K562 (cell line): ENCODE results near the gene GRHPR. TPM values are rescaled to one million over a fixed set of nuclear protein-coding genes. Genes with fewer than 3 reads are reported as not detected.
A peak's percentile ranks its signal among the peaks of the same experiment; 100 is the strongest.

Experiments
- ATF2 ChIP-seq: sonication (generic); formaldehyde crosslinking; IDR thresholded peaks from 2 replicates; pipeline ENCODE4 v1.8.1; 2022; ENCODE audit warnings: missing genetic modification reagents
- GTF2E2 ChIP-seq: fragments of 200-800 bp; sonication (Bioruptor generic); IDR thresholded peaks from 2 replicates; pipeline ENCODE4 v1.6.1; 2016; ENCODE audit warnings: missing genetic modification characterization, missing compliant biosample characterization
- HDAC2 ChIP-seq: fragments of 450-650 bp; IDR thresholded peaks from 2 replicates; pipeline ENCODE4 v1.6.1; 2016; ENCODE audit warnings: mild to moderate bottlenecking
- HES1 ChIP-seq: fragments of 450-650 bp; IDR thresholded peaks from 2 replicates; pipeline ENCODE4 v1.6.1; 2016; ENCODE audit warnings: low read depth, mild to moderate bottlenecking, moderate library complexity
- HMG20A ChIP-seq: fragments of 450-650 bp; formaldehyde crosslinking; conservative IDR thresholded peaks from 2 replicates; pipeline ENCODE4 v1.4.0; 2020; ENCODE audit warnings: mild to moderate bottlenecking, mixed read lengths
- MAX ChIP-seq: sonication (generic); formaldehyde crosslinking; IDR thresholded peaks from 2 replicates; pipeline ENCODE4 v1.9.0; 2022; ENCODE audit warnings: mild to moderate bottlenecking, missing genetic modification reagents
- MAZ ChIP-seq, 2 experiments: fragments of 450-650 bp in 1 of 2; sonication (generic) in 1 of 2; formaldehyde crosslinking; IDR thresholded peaks in 1 of 2; conservative IDR thresholded peaks in 1 of 2; 2 replicates each; pipeline versions ENCODE4 v1.4.0 to v1.5.0; 2020; ENCODE audit warnings: mild to moderate bottlenecking in 1 of 2, missing genetic modification reagents in 1 of 2
- PURB ChIP-seq: sonication (generic); formaldehyde crosslinking; IDR thresholded peaks from 2 replicates; pipeline ENCODE4 v1.9.0; 2021; ENCODE audit warnings: low read depth, mild to moderate bottlenecking, missing genetic modification reagents
- RCOR1 ChIP-seq, 2 experiments: IDR thresholded peaks; 2 replicates each; pipeline ENCODE4 v1.6.1; 2012; ENCODE audit warnings: low read depth in 2 of 2, low read length in 2 of 2, borderline replicate concordance in 1 of 2, improper control_type of control experiment in 1 of 2
- REST ChIP-seq, 2 experiments: fragments of 450-650 bp; formaldehyde crosslinking in 1 of 2; IDR thresholded peaks; 2 replicates each; pipeline versions ENCODE4 v1.4.0 to v1.6.1; 2014 to 2020; ENCODE audit warnings: mild to moderate bottlenecking in 2 of 2, borderline replicate concordance in 1 of 2, low read depth in 1 of 2
- TAF7 ChIP-seq: fragments of 450-650 bp; IDR thresholded peaks from 2 replicates; pipeline ENCODE4 v1.6.1; 2016; ENCODE audit warnings: missing genetic modification characterization, missing compliant biosample characterization
- ZNF655 ChIP-seq: fragments of 250-450 bp; sonication (Bioruptor Pico); IDR thresholded peaks from 2 replicates; pipeline ENCODE4 v1.5.0; 2021
- ZNF699 ChIP-seq: fragments of 250-450 bp; sonication (Bioruptor Pico); IDR thresholded peaks from 2 replicates; pipeline ENCODE4 v1.8.0; 2021; ENCODE audit warnings: mild to moderate bottlenecking, moderate library complexity; ENCODE audit not compliant: insufficient replicate concordance
- ZSCAN29 ChIP-seq: fragments of 450-650 bp; IDR thresholded peaks from 2 replicates; pipeline ENCODE4 v1.6.1; 2017
- polyA plus RNA-seq, 8 experiments: library from polyadenylated mRNA; depleted of rRNA in 4 of 8; stranded (reverse) in 5 of 8; unstranded in 3 of 8; fragments of >200 nt; fragmentation: Nextera tagmentation in 2 of 8; fragmentation: Illumina TruSeq in 1 of 8; extraction: Ambion mirVana in 2 of 8; extraction: Trizol in 1 of 8; gene quantifications; 2 replicates each; pipeline versions ENCODE4 v1.2.1 to v1.2.3, GENCODE V29; 2011 to 2014; ENCODE audit warnings: inconsistent platforms in 1 of 8, missing spikeins in 1 of 8
- total RNA-seq, 7 experiments: library from RNA; depleted of rRNA in 6 of 7; stranded (reverse); fragments of >200 nt in 6 of 7; fragmentation: Illumina TruSeq in 2 of 7; extraction: Trizol in 2 of 7; gene quantifications; 2 replicates each; pipeline versions ENCODE4 v1.2.1 to v1.2.3, GENCODE V29; 2011 to 2021; ENCODE audit warnings: low replicate concordance in 1 of 7

GRHPR gene
- total and polyA plus RNA-seq, 9 of the 15 experiments (the other 6 are each of a cell fraction or from before 2014, with no cell fraction given) = 38.9 to 144 (median 120) TPM

GRCh38 chr9:37410969-37411785, 11.3 kb upstream of the GRHPR start (continued):
- TF ChIP-seq PURB (CRISPR knock-in tag) (no peak), RCOR1 (IDR thresholded peaks at IDR 0.05; ENCODE audit: borderline replicate concordance in 1 of 2, low read depth in 2 of 2, low read length in 2 of 2) (peak in 1 of 2 experiments; percentile 24; a peak in 1 of 4 replicates), ZSCAN29 (no peak), ZNF655 (CRISPR knock-in tag) (no peak), GTF2E2 (tag) (no peak), MAX (CRISPR knock-in tag) (peak; percentile 53; the same call in 1 of the 2 replicates), HES1 (no peak), REST (IDR thresholded peaks at IDR 0.05; ENCODE audit: borderline replicate concordance) (peak; percentile 27; the same call in 1 of the 2 replicates), REST (CRISPR knock-in tag; IDR thresholded peaks at IDR 0.05; ENCODE audit: low read depth) (no peak), ATF2 (CRISPR knock-in tag) (no peak), ZNF699 (CRISPR knock-in tag) (no peak), MAZ (CRISPR knock-in tag; conservative IDR thresholded peaks at IDR 0.05 in 1 of 2, IDR thresholded peaks at IDR 0.05 in 1 of 2) (peak in 1 of 2 experiments; percentile 68; a peak in 2 of 4 replicates), HDAC2 (no peak), HMG20A (CRISPR knock-in tag) (no peak), TAF7 (tag) (no peak)
